GM21515 (cell line): Measurements from ENCODE around the gene CEP43.
A peak's percentile ranks its signal among the peaks of the same experiment; 100 is the strongest.

Experiments used
- ATAC-seq: cut with Tn5 transposase; IDR thresholded peaks from one replicate; pipeline ENCODE4 v1.9.1; 2021; ENCODE audit not compliant: unreplicated experiment

Gene CEP43

DNA sequence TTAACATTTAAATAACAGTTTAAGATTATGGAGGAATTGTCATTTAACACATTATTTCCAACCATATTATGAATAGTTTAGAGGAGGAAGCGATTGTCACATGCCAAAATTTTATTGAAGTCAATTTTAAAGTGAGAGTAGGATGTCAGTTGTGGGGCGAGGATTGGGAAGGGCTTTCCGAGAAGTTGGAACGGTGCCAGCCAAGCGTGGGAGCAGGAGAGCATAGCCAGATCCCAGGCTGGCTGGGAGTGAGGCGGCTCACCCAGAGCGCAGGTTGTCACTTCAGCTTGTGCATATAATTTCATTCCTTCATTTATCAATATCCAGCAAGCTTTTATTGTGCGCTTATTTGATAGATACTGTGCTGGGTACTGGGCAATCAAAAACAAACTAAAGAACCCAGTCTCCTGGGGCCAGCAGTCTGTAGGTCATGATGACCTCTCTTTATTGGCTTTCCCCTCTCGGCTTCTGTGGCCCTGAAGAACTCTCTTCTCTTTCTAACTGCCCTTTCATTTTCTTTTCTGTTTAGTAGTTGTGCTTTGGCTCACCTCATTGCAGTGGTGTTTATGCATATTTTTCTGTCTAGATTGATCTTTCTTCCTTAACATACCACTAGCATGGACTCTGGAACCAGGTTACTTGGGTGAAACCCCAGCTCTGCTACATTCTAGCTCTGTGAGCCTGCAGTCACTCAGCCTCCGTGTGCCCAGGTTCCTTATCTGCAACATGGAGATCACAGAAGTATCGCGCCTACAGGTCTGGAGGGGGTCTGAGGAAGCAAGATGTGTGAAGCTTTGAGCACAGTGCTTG, 6.4 kb downstream of the CEP43 start:
- ATAC-seq, result no peak

DNA sequence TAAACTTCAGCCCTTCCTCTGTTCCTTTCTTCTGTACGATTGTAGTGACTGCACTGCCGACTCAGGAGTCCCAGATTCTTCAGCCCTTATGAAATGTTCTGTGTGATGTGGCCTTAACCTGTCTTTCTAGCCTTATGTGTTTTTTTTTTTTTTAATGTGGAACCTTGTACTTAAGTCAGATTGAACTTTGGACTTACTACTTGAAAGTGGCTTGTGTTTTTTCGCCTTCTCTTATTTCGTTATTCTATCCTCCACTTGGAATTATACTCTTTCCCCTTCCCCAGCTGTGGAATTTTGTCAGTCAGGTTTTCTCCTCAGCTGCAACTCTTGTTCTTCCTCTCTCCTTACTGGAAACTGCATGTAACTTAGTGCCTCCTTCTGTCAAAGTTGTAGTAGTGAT, 8.8 kb downstream of the CEP43 start:
- ATAC-seq, result no peak

DNA sequence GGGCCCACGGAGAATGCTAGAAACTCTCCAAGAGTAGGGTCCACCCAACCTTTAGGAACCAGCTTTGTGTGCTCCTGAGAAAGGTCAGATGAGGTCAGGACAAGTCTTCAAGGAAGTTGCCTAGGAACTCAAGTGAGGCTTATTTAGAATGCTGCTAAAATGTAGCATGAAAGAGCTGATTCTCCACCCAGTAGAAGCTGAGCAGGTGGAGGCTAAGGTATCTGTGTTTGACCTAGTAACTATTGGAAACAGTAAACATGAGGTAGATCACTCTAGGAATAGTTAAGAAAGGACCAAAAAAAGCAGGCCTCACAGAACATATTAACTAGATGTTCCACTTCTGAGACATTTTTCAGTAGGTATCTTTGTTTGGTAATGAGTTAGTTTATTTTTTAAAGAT, 13.9 kb downstream of the CEP43 start:
- ATAC-seq, result no peak

DNA sequence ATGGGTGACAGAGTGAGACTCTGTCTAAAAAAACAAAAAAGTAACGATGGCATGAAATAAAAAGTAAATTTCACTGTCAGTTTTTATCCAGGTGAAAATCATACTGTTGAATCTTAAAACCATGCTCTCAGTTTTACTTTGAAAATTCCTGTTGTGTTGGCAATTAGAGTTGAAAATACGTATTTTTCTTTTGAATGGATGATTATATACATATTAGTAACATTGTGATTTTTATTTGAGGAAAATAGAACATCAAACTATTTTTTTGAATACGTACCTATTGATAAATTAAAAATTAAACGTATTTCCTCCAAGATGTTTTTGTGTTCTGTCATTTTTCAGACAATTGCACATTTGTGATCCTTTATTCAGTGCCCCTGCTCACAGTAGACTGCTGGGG, 14.7 kb downstream of the CEP43 start:
- no peak for ATAC-seq

DNA sequence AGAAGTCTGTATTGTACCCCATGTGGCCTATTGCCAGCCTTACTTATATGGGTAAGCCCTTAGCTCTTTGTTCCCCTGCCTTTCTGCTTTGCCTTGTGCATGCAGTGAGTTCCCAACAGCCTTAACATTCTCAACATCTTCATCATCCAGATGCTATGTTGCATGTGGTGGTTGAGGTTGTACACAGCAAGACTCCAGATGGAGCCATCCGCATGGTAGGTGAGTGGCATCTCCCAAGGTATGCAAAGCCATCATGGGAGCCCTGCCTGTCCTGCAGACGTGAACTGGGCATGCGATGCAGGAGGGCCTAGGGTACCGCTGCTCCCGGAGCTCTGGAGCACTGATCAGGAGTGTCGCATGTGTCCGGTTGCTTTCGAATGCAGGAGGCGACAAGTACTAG, 16.1 kb downstream of the CEP43 start:
- no peak for ATAC-seq

DNA sequence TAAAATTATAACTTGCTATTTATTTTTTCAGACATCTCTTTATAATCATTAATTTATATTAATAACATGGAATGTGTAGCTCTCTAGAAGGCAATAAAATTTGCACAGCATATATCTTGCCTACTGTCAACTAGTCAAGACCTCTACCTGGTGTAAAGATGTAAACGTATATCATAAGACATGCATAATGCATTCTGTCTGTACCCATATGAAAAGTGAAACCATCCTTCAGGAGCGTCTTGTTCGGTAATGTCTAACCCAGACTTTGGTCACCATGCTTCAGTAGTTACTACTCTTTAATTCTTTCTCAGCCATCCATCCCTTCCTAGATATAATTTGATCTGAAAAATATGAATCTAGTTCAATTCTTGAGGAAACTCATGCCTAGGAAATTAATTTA, 21.0 kb downstream of the CEP43 start:
- peak; percentile 65 for ATAC-seq

DNA sequence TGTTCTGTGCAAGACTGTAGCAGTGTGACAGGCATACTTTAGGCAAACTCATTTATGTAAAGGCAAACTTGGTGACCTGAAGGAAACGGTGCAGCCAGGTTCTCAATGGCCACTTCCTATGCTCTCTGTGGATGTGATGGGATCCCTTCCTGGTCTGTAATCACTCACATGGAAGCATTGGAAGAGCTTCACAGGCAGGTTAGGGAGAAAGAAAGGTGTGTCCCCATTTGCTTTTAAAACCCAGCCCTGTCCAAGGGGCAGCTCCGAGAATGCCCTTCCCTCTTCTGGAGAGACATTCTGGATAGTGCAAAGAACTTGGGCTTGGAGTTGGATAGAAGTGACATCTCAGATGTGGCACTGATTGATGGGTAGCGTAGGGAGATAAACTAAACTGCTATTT, 28.1 kb downstream of the CEP43 start:
- ATAC-seq, result no peak

DNA sequence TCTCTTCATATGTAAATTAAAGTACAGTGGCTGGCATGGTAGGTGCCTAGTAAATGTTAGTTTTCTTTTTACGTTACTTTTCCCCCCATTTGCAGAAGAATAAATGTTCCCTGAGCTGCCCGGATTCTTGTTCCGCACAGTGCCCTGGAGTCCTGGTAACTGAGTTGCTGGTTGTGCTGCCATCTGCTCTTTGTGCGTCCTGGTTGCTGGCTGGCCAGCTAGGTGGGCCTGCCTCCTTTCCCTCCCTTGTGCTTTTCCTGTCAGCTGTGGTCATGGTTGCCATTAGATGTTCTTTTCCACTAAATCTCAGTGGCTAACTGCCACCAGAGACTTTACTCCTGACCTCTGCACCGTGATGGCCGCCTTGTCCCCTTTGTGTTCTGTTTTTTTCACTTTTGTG, 28.6 kb downstream of the CEP43 start:
- no peak for ATAC-seq

DNA sequence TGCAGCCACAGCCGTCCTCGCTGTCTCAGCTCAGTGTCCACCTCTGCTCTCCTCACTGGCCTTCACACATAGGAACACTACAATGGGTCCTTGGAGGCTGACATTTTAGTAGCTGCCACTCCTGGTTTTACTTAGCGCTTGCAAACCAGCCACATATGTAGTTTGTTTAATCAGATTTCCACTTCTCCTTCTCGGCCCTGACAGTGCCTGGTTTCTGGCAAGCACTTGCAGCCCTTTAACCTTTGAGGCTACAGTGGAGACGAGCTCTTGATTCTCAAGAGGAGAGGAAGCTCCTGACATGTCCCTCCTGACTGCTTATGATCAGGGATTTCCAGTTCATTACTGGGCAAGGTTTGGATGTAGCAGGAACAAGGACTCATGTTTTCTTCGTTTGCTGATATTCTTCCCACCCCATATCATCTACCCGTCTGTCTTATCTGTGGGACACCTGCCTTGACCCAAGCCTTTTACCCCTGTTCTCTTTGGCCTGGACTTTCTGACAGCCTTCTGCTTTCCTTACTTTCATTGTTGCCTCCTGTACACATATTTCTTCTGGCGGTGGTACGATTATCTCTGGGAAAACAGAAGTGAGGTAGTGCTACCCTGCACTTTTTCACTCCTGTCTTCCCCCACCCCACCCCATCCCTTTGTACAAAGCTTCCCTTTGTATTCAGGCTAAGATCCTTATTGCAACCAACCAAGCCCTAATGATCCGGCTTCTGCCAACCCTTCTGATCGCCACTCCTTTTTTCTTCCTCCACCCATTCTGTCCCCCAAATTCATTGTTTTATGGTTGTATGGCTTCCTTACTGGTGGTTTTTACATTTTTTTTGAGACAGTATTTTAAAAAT, 31.2 kb downstream of the CEP43 start:
- ATAC-seq, result no peak

DNA sequence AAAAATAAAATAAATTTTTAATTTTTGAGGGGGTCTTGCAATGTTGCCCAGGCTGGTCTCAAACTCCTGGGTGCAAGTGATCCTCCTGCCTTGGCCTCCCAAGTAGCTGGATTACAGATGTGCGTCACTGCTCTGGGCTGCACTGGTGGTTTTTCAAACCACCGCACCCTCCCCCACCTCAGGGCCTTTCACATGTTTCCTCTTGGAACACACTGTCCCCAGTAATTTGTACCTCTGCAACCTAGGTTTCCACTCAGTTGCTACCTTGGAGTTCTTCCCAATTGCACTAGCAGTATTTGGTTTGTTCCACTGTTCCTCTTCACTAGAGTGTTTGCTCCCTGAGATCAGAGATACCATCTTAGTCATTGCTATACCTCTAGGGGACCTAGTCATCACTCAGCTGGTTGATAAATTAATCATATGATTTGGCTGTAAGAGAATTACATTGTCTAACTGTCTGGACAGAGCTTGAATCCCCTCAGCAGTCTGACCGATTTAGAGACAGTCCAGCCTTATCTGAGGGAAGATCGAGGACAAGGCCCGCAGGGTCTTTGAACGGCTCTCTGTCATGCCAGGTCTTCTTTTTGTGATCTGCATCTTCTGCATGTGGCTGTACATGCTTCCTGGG, 32.0 kb downstream of the CEP43 start:
- ATAC-seq, result no peak

DNA sequence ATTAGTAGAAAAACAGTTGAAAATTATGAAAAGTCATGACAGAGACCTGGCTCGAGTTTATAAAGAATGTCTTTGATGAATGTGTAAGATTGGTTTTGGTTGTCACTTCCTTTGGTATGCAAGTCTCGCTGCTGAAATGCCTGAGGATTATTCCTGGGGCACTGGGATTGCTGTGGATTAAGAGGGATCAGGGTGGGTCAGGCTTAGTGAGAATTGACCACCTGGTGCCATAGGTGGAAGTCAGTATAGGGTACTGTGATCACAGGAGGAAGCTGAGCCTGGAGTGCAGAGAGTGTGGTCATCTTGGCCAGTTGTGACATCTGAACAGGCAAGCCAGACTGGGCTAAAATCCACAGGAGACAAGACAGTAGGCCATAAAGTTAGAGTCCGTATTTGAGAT, 34.9 kb downstream of the CEP43 start:
- ATAC-seq, result no peak

DNA sequence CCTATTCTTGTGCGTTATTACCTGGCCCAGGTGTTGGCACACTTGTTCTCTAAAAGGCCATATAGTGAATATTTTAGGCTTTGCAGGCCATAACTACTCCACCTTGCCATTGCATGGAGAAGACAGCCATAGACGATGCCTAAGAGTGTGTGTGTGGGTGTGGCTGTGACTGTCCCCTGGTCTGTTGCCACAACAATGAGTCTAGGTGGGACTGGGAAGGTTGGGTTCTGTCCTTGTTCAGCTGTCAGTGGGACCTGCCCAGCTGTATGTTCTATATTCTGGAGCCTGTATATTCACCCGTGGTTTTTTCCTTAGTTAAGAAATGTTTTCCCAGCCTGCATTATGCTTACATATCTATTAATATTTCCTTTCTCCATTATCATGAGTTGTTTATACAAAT, 38.6 kb downstream of the CEP43 start:
- ATAC-seq, result no peak

DNA sequence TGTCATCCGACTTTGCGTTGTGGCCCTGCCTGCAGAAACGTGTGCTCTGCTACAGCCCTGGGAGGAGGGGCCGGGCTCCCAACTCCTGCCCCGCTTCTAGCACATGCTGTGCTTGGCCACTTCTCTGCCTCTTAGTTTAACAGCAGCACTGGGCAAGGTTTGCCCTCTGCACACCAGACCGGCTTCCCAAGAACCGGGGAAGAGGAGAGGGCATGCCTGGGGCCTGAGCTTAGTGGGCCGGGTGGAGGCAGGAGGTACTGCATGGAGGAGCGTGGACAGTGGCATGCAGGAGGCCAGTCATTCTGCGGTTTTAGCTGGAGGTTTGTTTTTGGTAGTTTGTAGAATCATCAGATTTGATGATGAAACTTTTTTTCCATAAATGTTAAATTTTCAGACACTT, 45.5 kb downstream of the CEP43 start:
- no peak for ATAC-seq

DNA sequence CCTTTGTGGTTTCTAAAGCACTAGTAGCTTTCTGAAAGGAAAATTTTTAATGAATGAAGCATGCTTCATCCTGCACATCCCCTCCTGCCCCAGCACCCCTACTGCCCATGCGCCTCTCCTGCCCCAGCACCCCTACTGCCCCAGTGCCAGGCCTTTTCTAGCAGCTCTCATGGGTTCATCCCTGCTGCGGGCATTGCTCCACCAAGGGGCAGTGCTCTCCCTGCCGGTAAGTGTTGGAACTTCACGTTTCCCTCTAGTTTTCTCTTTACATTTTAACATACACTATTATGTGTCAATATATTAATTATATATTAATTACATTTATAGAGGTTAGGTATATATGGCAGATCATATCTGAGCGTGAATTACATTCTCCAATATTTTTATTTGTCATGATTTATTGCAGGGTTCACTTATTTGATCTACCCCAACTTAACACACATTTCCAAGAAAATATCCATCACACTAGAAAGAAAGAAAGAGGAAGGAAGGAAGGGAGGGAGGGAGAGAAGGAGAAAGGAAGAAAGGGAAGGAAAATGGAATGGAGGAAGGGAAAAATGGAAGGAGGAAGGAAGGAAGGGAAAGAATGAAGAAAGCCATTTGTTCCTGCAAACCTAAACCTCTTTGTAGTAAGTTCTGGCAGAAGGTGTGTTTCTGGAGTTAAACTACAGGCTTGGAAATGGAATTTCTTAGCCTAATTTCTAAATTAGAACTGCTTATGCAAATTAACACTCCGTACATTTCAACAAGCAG, 46.8 kb downstream of the CEP43 start:
- ATAC-seq, result no peak

DNA sequence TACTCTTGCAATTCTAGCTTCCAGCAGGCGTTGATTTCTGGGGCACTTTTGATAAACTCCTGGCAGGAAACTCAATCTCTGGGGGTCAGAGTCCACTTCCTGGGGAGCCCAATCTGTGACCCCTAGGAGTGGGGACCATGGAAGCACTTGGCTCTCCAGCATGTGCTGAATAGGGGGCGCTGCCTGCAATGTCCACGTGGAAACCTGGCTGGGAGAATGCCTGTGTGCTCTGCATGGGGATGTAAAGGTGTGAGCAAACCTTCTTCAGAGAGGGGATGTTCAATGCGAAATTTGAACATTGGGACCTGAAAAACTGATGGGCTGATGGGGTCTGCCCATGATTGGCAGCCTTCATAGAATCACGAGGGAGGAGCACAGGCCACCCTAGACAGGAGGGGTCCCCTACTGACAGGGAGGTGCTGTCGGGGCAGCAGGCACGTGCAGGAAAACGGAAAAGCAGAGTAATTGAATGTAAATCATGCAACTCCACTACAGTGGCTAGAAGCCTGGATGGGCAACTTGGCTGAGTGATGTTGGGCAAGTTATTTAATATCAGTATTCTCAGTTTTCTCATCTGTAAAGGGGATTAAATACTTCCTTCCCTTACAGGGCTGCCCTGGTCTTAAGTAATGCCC, 47.8 kb downstream of the CEP43 start:
- no peak for ATAC-seq

DNA sequence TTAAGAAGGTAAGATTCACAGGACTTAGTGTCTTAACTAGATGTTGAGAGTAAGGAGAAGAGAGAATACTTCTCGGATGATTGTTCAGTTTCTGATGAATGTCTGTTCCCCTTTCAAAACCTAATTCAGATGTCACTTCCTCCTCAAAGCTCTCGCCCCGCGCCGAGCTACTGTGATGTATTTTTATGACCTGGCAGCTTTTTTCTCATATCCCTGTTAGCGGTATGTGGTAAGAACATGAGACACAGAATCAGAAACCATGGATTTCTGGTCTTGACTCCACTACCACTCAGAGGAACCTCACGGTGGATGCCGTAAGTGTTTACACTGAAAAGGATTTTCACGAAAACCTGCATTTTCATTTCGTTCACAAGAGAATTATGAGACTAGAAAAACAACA, 48.4 kb downstream of the CEP43 start:
- ATAC-seq, result peak; percentile 85
